PC-9 (cell line): ENCODE measurements around the gene SEMA6B. TPM values are rescaled to one million over a fixed set of nuclear protein-coding genes. Genes with fewer than 3 reads are reported as not detected.

Source experiments
- BruUV-seq: library from RNA; stranded (reverse); fragments of 400-500 nt; replicated peaks from 2 replicates; lab custom pipeline; 2021; lab: Mats Ljungman, UMichigan
- CTCF ChIA-PET: fragments of 300-600 bp; sonication (Branson Sonifier 250); formaldehyde crosslinking; loops from one replicate; lab custom pipeline; 2022; ENCODE audit warnings: antibody characterized with exemption; lab: Charles Lee
- POLR2A ChIA-PET: fragments of 300-600 bp; sonication (Branson Sonifier 250); formaldehyde crosslinking; loops from one replicate; lab custom pipeline; 2022; ENCODE audit warnings: antibody characterized with exemption; ENCODE audit not compliant: unreplicated experiment; lab: Charles Lee
- DNase-seq, 2 experiments: peaks; one replicate each; pipeline versions ENCODE4 v3.0.0 to v3.0.0-alpha.2; 2015 to 2022; ENCODE audit warnings: mixed read lengths in 1 of 2
- H2AFZ ChIP-seq: fragments of 200-600 bp; sonication (generic); 2 replicates; pipeline ENCODE4 v1.8.1; 2017; ENCODE audit warnings: antibody characterized with exemption
- H3F3A ChIP-seq: fragments of 200-600 bp; sonication (generic); 2 replicates; pipeline ENCODE4 v1.8.1; 2017; ENCODE audit warnings: antibody characterized with exemption, mild to moderate bottlenecking, low read depth; ENCODE audit not compliant: insufficient read depth
- H3K27ac ChIP-seq: fragments of 200-600 bp; sonication (generic); 2 replicates; pipeline ENCODE4 v1.6.1; 2016; ENCODE audit warnings: mixed run types
- H3K27me3 ChIP-seq: fragments of 200-600 bp; sonication (generic); 2 replicates; pipeline ENCODE4 v1.6.1; 2016; ENCODE audit warnings: low read depth, mixed run types; ENCODE audit not compliant: insufficient read depth
- H3K36me3 ChIP-seq: fragments of 200-600 bp; sonication (generic); 2 replicates; pipeline ENCODE4 v1.6.1; 2016; ENCODE audit warnings: low read depth, mixed run types
- H3K4me1 ChIP-seq: fragments of 200-600 bp; sonication (generic); replicated peaks from 2 replicates; pipeline ENCODE4 v1.6.1; 2016; ENCODE audit warnings: mixed run types; ENCODE audit not compliant: insufficient read depth
- H3K4me2 ChIP-seq: fragments of 200-600 bp; sonication (generic); 2 replicates; pipeline ENCODE4 v1.6.1; 2017; ENCODE audit warnings: mixed run types
- H3K4me3 ChIP-seq: fragments of 200-600 bp; sonication (generic); 2 replicates; pipeline ENCODE4 v1.6.1; 2016; ENCODE audit warnings: mixed run types
- H3K79me2 ChIP-seq: fragments of 200-600 bp; sonication (generic); 2 replicates; pipeline ENCODE4 v1.6.1; 2017; ENCODE audit warnings: low read depth, mixed run types
- H3K9me2 ChIP-seq: fragments of 200-600 bp; sonication (generic); 2 replicates; pipeline ENCODE4 v1.8.1; 2017; ENCODE audit warnings: mild to moderate bottlenecking; ENCODE audit not compliant: insufficient read depth
- H3K9me3 ChIP-seq: fragments of 200-600 bp; sonication (generic); 2 replicates; pipeline ENCODE4 v1.8.1; 2016; ENCODE audit warnings: low read depth; ENCODE audit not compliant: insufficient read depth
- H4K20me1 ChIP-seq: fragments of 200-600 bp; sonication (generic); 2 replicates; pipeline ENCODE4 v1.8.1; 2017; ENCODE audit not compliant: insufficient read depth
- CTCF ChIP-seq: fragments of 200-600 bp; sonication (generic); conservative IDR thresholded peaks from 2 replicates; pipeline ENCODE4 v1.6.1; 2017; ENCODE audit warnings: mixed run types, antibody characterized with exemption, mild to moderate bottlenecking, moderate library complexity
- EZH2 ChIP-seq: fragments of 200-600 bp; sonication (generic); IDR thresholded peaks from 2 replicates; pipeline ENCODE4 v1.8.0; 2017; ENCODE audit warnings: antibody characterized with exemption, low read depth
- intact Hi-C: fragments of 100-400 bp; cut with micrococcal nuclease; formaldehyde crosslinking; loops from one replicate; pipeline ENCODE4 v1.10.0; 2022; ENCODE audit not compliant: unreplicated experiment
- total RNA-seq: library from RNA; stranded (reverse); gene quantifications from 2 replicates; pipeline ENCODE4 v1.2.3, GENCODE V29; 2021

The SEMA6B gene
- total RNA-seq, 1 experiment from 2014 or later, result 3.3 TPM

- intact Hi-C loops, result no loop called here
- Histone ChIP-seq H4K20me1 (no peaks in the 10 kb centered on the region), H3K4me2 (no peak overlapping the region), H3K27me3 (peaks cover 10% of the 10 kb centered on the region), H3K4me1 (no peaks in the 10 kb centered on the region), H3K4me3 (no peak overlapping the region), H3K9me3 (no peaks in the 10 kb centered on the region), H3K27ac (no peak overlapping the region), H3K9me2 (no peaks in the 10 kb centered on the region), H3K79me2 (no peaks in the 10 kb centered on the region), H2AFZ (no peak overlapping the region), H3F3A (peaks cover 8% of the 10 kb centered on the region; the same call in 1 of the 2 replicates), H3K36me3 (no peaks in the 10 kb centered on the region)
- TF ChIP-seq EZH2 (no peak), CTCF (no peak)
- ChIA-PET CTCF (no interaction called here), POLR2A (no interaction called here)
- DNase-seq, result no peak
- BruUV-seq, result no TSS peak
These were observed 26.8 kb upstream of the SEMA6B start for GRCh38 chr19:4586245-4586644.

DNA sequence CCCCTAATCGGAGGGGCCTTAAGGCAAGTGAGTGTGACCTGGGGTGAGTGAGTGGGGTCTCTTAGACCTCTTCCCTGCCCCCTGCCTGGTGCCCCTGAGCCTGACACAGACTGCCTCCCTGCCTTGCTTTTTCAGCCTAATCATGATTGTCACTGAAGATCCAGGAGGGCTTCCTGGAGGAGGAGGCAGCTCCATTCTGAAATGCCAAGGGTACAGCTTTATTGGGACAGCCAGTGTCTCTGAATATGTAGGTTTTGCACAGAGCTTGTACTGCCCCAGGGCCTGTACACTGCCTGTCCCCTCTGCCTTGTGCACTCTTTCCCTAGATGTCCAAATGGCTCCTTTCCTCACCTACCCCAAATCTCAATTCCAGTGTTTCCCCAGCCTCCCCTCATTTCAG, 26.1 kb upstream of the SEMA6B start:
- POLR2A ChIA-PET, result no interaction called here
- H3K4me2 ChIP-seq, result no peak overlapping the region
- no peaks in the 10 kb centered on the region for H3K9me3 ChIP-seq
- TF ChIP-seq CTCF (no peak), EZH2 (no peak)
- no peaks in the 10 kb centered on the region for H3K9me2 ChIP-seq
- H3F3A ChIP-seq, result peaks cover 8% of the 10 kb centered on the region; the same call in 1 of the 2 replicates
- no peaks in the 10 kb centered on the region for H3K36me3 ChIP-seq
- peaks cover 9% of the 10 kb centered on the region for H3K27me3 ChIP-seq
- H3K4me1 ChIP-seq, result no peaks in the 10 kb centered on the region
- CTCF ChIA-PET, result no interaction called here
- H3K4me3 ChIP-seq, result no peak overlapping the region
- H4K20me1 ChIP-seq, result no peaks in the 10 kb centered on the region
- H3K27ac ChIP-seq, result no peak overlapping the region
- intact Hi-C loops, result no loop called here
- DNase-seq, result no peak
- no TSS peak for BruUV-seq
- H2AFZ ChIP-seq, result no peak overlapping the region
- no peaks in the 10 kb centered on the region for H3K79me2 ChIP-seq

- peaks cover 15% of the 10 kb centered on the region for H3K27me3 ChIP-seq
- no TSS peak for BruUV-seq
- intact Hi-C loops, result no loop called here
- H2AFZ ChIP-seq, result no peak overlapping the region
- TF ChIP-seq CTCF, result no peak
- TF ChIP-seq EZH2, result no peak
- DNase-seq, result no peak
- H3K4me3 ChIP-seq, result peak overlapping the region; percentile 31; the same call in 1 of the 2 replicates
- H3K4me1 ChIP-seq, result no peaks in the 10 kb centered on the region
- H3K9me3 ChIP-seq, result no peaks in the 10 kb centered on the region
- H3K27ac ChIP-seq, result no peak overlapping the region
- H3F3A ChIP-seq, result peaks cover 8% of the 10 kb centered on the region; the same call in 1 of the 2 replicates
- H4K20me1 ChIP-seq, result no peaks in the 10 kb centered on the region
- H3K9me2 ChIP-seq, result no peaks in the 10 kb centered on the region
- no peaks in the 10 kb centered on the region for H3K36me3 ChIP-seq
- no peaks in the 10 kb centered on the region for H3K79me2 ChIP-seq
- ChIA-PET POLR2A (no interaction called here), CTCF (no interaction called here)
- H3K4me2 ChIP-seq, result peak overlapping the region; percentile 64
These were observed 25.4 kb upstream of the SEMA6B start for GRCh38 chr19:4584670-4585460.
